ENCODE results near the gene PUS1.
"Not testable (repeated sequence)": the region's sequence is repeated elsewhere in the genome, so short reads cannot be mapped to it uniquely, and the experiment has no call there.

PUS1 gene

DNA sequence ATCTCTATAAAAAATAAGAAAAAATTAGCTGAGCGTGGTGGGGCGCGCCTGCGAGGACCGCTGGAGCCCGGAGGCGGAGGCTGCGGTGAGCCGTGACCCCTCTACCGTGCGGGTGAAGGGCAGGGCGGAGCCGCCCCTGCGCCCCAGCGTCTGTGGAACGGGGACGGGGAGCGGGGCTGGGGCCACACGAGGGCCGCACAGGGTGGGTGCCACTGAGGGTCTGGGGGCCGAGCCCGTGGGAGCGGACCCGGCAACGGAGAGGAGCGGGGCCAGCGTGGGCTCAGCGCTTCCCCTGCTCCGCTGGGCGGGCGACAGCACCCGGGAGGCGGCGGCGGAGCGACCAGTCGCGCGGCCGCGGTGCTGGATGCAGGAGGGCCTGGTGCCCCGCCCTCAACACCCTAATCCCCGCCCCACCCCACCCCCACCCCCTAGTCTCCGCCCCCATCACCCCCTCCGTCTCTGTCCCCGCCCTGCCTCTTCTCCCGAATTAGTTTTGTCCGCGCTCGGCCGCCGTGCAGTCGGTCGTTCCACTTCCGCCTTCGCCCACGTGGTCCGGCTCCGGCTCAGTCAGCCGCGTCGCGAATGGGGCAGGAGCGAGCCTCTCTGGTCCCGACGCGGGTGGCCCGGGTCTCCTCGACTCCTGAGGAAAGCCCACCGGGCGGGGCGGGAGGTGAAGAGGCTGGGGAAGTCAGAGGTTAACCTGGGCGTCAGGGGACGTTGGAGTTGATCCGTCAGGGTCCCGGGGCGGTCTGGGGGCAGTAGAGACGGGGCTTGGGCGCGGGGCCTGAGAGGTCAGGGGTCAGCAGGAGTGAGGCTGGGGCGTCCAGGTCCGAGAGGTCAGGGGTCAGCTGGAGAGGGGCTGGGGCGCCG, at the start of gene PUS1:
PUS1 (plus strand) TSS at position 566 of the 870 bp plus-strand sequence. CDS start 447 bp downstream, outside the sequence.
- peak; percentile 93 for DNase-seq

DNA sequence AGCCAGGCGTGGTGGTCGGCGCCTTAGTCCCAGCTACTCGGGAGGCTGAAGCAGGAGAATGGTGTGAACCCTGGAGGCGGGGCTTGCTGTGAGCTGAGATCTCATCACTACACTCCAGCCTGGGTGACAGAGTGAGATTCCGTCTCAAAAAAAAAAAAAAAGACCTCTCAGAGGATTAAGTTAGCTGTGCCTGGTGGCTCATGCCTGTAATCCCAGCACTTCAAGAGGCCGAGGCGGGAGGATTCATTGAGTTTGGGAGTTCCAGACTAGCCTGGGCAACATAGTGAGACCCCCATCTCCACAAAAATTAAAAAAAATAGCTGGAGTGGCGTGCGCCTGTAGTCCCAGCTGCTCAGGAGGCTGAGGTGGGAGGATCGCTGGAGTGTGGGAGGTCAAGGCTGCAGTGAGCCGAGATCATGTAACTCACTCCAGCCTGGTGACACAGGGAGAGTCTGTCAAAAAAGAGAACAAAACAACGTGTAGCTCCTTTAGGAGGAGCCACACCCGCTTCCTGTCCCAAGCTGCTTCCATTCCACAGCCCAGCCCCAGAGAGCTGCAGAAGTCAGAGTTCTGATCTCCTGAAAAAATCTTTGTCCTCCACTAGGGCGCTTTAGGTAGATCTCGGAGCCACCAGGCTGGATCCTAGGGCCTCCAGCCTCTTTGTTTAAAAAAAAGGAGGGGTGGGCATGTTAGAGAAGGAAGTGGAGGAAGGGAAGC, 46.1 kb upstream of the PUS1 start:
- no peak for DNase-seq

DNA sequence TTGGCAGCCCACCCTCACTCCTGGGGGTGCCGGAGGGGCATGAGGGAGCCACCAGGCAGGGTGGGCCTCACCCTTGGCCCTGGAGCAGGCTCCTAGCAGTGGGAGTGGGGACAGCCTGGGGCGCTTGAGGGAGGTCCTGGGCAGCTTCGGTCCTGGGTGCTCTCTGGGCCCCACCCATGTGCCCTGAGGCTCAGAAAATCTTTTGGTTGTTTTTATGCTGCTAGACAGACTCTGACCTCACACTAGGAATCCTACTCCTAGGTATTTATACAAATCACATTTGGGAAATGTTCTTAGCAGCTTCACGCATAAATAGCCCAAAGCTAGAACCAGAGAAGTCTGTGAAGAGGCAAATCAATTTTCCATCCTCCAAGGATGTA, 45.6 kb upstream of the PUS1 start:
- no peak for DNase-seq

DNA sequence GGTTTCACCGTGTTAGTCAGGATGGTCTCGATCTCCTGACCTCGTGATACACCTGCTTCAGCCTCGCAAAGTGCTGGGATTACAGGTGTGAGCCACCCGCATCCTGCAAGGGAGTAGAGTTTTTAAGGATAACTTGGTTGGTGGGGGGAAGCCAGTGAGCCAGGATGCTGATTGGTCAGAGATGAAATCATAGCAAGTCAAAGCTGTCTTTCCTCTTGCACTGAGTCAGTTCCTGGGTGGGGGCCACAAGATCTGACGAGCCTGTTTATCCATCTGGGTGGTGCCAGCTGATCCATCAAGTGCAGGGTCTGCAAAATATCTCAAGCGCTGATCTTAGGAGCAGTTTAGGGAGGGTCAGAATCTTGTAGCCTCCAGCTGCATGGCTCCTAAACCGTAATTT, 44.0 kb upstream of the PUS1 start:
- not testable (repeated sequence) for DNase-seq

DNA sequence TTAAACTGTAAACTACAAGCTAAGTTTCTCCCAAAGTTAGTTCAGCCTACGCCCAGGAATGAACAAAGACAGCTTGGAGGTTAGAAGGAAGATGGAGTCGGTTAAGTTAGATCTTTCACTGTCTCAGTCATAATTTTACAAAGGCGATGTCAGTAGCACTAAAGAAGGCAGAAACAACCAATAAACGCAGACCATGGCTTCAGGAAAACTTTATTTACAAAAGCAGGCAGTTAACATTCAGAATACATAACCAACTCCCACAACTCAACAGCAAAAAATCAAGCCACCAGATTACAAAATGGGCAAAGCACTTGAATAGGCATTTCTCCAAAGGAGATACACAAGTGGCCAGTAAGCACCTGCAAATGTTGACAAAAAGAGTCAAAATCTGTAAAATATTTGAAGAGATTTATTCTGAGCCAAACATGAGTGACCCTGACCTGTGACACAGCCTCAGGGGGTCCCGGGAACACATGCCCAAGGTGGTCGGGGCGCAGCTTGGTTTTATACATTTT, 43.5 kb upstream of the PUS1 start:
- DNase-seq, result no peak

DNA sequence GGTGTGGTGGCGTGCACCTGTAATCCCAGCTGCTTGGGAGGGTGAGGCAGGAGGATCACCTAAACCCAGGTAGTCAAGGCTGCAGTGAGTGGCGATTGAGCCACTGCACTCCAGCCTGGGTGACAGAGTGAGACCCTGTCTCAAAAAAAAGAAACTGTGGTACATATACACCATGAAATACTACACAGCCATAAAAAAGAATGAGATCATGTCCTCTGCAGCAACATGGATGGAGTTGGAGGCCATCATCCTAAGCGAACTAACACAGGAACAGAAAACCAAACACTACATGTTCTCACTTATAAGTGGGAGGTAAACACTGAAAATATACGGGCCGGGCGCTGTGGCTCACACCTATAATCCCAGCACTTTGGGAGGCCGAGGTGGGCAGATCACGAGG, 37.4 kb upstream of the PUS1 start:
- not testable (repeated sequence) for DNase-seq

DNA sequence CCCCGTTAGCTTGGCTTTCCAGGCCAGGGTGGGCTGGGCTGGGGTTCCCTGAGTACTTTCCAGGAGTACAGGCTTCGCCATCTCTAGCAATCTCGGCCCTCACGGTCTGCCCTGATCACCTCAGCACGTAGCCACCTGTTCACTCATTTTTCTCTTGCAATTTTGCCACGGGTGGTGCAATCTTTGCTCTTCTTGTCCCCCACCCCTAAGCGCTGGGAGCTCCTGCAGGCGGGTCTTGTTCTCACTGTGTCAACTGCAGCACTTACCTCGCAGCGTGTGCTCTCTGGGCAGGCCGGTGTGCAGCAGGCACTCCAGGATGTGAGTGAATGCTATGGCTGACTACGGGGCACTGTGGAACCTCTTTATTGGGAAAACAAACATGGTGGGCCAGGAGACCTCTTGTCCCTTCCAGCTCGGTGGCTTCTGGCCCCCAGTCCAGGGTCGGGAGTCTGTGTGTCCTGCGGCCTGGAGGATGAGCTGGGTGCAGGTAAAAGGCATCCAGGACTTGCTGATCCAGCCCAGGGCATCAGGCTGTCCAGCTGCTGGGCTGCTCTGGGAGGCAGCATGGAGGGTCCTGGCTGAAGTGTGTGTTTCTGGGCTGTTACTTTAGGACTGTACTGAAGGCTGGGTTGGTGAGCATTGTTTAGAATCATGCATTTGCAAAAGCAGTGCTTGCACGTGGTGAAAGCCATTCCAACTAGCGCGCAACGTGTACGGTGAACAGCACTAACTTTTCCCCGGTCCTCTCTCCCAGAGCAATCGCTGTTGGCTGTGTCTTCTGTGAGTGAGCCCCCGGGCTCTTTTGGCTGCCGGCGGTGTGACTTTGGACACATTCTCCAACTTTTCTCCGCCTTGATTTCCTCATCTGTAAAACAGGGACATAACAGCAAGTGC, 36.1 kb upstream of the PUS1 start:
- no peak for DNase-seq

DNA sequence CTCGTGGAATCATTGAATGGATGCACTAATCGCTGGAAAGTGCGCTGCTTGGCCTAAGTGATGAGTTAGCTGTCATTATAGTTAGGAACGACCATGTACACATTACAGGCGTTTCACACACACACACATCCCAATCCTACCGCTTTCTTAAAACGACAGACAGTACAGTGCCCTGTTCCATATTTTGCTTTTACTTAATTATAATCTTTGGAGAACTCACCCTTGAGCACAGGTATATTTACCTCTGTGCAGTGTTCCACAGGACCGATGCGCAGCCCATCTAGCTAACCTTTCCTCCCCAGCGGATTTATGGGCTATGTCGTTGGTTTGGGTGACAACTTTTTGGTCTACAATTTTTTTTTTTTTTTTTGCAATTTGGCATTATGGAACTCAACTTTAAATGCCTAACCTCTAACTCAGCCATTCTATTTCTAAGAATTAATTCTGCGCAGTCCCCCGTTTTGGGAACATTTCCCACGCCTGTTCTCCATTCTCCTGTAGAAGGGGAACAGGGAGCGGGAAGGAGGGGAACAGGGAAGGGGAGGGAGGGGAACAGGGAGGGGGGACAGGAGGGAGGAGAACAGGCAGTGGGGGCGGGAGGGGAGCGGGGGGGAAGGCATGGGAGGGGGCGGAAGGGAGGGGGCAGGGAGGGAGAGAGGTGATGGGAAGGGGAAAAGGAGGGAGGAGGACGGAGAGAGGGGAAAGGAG, 35.3 kb upstream of the PUS1 start:
- DNase-seq, result no peak

DNA sequence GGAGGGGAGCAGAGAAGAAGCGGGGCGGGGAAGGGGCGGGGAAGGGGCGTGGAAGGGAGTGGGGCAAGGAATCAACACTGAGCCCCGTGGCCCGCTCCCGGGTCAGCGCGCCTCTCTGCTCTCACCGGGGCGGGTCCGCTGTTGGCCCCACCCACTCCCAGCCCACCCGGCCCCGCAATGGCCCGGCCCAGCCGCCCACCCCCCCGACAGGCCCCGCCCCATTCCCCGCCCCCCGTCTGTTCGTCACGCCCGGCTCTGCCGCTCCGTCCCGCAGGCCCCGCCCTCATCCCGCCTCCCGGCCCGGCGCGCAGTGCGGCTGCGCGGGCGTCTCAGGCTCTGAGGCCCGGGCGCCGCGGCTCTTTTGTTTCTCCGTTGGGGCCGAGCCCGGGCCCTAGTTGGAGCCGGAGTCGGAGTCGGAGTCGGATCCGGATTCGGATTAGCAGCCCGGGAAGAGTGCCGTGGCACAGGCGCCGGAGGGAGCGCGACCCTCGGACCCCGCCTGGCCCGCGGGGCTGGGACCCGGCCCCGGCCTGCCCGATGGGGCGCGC, 34.7 kb upstream of the PUS1 start, which contains the start of gene ULK1:
ULK1 (plus strand) TSS at position 310 of the 548 bp plus-strand sequence. CDS start 380 bp downstream, outside the sequence.
- DNase-seq, result peak; percentile 93 to 96

DNA sequence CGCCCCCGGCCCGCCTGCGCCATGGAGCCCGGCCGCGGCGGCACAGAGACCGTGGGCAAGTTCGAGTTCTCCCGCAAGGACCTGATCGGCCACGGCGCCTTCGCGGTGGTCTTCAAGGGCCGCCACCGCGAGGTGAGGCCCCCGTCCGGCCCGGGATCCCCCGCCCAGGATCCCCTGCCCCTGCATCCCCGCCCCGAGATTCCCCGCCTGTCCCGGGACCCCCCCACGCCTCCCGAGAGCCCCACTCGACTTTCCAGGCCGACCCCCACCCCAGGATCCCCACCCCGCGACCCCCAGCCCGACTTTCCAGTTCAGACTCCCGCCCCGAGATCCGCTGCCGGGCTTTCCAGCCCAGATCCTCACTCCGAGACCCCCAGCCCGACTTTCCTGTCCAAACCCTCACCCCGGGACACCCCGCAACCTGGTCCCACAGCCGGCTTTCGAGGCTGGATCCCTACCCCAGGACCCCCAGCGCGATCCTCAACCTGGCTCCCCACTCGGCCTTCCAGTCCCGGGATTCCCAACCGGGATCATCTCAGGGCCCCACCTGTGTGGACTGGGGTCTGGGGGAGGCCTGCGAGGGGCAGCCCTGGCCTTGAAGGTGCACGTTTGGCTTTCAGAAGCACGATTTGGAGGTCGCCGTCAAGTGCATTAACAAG, 34.0 kb upstream of the PUS1 start:
- DNase-seq, result no peak

DNA sequence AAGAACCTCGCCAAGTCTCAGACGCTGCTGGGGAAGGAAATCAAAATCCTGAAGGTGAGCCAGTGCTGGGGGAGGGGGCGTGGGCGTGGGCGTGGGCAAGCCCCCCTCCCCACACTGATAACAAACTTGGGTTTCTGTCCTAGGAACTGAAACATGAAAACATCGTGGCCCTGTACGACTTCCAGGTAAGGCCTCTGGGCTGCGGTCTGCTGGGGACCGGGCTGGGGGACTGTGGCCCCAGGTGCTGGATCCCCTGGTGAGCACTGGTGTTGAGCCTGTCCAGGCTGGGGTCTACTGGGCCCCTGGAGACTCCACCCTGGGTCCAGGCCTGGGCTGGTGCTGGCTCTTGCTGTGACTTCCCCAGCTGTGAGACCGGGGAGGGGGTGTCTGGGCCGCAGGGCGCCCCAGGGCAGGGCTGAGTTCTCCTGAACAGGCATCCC, 33.4 kb upstream of the PUS1 start:
- DNase-seq, result no peak

DNA sequence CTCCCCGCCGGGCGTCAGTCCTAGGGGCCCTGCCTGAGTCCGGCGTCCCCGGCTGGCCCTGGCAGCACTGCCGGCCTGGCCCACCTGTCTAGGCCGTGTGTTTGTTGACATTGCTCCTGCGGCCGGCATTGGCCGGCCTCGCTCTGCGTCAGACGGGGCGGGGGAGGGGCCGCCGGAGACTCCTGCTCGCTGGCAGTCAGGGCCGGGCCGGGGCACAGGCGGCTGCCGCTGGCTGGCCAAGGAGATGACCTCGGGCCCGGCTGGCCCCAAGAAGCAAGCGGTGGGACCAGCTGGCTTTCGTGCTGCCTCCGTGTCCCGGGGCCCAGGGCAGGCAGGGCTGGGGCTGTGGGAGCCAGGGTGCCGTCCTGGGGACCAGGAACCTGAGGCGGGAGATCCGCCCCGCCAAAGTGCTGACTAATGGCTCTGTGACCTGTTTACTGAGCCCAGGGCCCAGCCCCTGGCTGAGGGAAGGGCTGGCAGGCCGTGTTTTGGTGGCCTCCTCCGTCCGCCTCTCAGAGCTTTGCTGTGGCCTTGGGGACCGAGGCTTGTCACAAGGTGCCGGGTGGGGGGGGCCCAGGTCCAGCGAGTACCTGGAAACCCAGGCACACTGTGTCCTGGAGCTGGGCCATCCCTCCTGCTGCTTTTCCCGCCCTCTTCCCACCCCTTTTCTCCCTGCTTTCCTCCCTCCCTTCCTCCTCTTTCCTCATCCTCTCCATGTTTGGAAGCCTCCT, 32.8 kb upstream of the PUS1 start:
- peak; percentile 68 to 77 for DNase-seq

DNA sequence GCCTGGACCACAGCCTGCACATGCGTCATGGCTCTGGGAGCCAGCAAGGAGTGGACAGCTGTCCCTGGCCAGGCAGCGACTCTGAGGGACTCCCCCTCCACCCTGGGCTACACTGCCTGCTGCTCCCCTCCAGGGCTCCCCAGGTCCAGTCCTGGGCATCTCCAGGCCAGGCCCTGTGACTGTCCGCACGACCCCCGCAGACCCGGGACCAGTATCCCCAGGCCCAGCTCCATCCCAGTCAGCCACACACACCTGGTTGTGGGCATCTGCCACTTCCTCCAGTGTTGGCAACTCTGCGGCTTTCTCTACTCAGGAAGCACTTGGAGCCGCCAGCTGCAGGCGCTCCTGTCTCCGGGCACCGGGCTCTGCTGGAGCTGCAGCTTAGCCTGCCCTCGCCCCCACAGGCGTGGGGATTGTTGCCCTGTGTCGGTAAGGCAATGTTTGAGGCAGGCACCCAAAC, 32.2 kb upstream of the PUS1 start:
- no peak for DNase-seq

DNA sequence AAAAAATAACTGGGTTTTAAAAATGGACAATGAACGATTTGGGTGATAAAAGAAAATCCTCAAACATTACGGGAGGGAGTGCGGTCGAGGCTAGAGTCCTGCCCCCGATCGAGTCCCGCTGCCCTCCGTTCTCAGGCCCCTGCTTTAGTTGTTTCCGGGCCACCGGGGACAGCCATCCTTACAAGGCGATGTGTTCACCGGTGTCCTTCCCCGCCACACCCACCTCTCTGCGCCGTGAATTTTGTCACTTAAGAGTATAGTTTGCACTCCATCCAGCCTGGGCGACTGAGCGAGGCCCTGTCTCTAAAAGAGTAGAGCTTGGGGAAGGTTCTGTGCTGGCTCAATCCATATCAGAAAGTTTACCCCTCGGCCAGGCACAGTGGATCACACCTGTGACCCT, 31.8 kb upstream of the PUS1 start:
- DNase-seq, result no peak

DNA sequence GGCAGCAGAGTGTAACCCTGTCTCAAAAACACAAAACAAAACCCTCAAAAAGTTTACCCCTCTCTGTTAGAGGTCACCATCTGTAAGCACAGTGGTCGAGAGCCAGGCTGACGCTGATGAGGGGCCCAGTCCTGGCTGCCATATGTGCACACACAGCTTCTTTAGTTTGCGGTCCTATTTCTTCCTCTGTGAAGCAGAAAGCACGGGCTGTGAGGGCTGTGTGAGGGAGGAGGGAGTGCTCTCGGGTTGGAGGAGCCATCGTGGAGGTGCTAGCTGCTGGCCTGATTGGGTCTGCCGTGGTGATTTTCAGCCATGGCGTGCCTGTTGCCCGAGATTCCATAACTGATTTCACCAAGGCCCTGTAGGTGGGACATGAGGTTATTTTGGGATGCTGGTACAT, 31.2 kb upstream of the PUS1 start:
- DNase-seq, result no peak

DNA sequence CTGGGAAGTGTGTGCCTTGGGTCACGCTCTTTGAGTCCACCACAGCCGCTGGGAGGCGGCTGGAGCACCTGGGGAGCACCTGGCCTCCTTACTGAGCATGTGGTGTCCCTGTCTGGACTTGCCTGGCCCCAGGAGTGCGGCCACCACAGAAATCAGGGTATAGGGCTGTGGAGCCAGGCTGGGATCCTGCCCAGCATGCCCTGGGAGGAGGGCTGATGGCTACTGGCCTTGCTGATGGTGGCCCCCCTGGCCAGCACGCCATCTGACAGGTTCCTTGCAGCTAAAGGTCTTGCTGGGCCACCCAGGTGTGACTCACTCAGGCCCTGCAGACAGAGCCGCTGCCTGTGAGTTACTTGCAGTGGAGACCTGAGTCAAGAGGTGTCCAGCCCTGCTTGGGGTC, 28.7 kb upstream of the PUS1 start:
- DNase-seq, result no peak

DNA sequence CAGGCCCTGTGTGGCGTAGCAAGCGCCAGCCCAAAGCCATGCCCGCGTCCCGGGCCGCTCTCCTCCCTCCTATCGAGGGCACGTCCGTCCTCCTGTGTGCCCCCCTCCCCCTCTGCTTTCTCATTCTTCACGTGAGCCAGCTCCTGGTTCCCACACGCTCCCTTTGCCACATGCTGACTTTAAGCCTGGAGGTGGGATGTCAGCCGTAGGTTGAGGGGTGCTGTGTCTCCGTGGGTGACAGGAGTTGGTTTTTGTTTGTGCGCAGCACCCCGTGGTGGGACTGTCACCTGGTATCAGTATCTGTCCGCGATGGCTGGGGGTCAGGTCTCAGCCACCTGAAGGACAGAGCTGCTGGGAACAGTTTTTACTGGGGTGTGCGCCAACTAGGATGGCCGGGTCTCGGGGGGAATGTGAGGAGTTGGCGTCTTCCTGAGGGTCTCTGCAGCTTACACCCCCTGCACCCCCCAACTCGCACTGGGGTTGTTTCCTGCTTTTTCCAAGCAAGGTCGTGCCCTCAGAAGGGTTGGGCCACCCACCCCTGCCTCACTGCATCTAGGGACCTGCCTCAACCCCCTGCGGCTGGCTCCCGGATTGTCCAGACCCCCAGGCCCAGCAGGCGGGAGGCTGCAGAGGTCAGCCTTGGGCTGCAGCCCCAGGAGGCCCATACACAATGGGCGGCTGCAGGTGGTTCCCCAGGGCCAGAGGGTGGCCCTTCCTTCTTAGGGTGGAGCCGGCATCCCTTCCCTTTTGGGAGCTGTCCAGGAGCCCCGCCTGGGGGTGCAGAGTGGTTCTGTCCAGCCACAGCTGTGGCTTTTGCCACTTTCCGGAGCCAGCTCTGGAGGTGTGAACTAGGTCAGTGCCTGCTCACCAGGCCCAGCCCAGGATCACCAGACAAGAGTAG, 27.4 kb upstream of the PUS1 start:
- no peak for DNase-seq

DNA sequence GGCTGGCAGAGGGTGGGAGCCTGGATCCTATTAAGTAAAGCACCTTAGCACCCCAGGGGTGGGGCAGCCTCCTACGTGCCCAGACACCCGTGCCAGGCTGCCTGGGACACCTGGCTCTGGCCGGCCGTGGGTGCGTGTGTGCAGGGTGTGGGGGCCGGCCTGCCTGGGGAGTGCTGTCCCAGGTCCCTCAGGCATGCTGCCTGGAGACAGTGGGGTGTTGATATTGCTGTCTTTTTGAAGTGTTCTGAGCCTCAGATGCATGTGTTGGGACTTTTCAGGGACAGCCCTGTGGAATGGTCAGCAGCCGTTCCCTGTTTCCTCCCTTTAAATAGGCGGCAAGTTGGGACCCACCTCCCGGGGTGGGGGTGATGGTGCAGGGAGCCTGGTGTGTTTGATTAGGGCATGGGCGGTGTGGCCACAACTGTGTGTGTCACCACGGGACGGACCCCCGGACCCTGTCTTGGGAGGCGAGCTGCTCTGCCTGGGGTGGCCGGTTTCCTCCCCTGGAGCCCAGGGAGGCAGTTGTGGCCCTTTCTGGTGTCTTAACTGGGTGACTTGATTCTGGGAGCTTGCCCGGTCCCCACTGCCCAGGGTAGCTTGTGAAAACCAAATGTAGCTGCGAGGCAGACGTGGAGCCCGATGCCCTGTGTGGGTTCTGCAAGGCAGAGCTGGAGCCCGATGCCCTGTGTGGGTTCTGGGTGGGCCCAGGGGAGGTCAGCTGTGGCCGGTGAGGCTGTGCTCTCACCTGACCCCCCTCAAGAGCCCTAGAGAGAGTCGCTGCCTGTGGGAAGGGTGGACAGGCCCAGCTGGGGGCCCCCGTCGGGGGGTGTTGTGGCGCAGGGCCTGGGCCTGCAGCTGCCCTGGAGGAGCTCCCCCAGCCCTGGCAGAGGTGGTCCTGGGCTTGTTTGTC, 26.5 kb upstream of the PUS1 start:
- DNase-seq, result no peak
